ENCODE data around the gene ARAP2. TPM values are rescaled to one million over a fixed set of nuclear protein-coding genes. Genes with fewer than 3 reads are reported as not detected.
A peak's percentile ranks its signal among the peaks of the same experiment; 100 is the strongest.

The ARAP2 gene
- total RNA-seq, 1 experiment from 2014 or later, result 13.6 TPM

GRCh38 chr4:36235306-36235705, 9.0 kb downstream of the ARAP2 start:
- Histone ChIP-seq H3K4me2 (ENCODE audit: low read length) (peak overlapping the region; percentile 43), H3K9ac (ENCODE audit: low read length) (no peak overlapping the region), H3K9me2 (ENCODE audit: insufficient read depth) (no peaks in the 10 kb centered on the region), H4K20me1 (ENCODE audit: insufficient read depth) (no peaks in the 10 kb centered on the region; the same call in 1 of the 2 replicates), H3K9me3 (ENCODE audit: control insufficient read depth in 1 of 2, insufficient read depth in 1 of 2, low read depth in 1 of 2, low read length in 2 of 2) (no peaks in the 10 kb centered on the region), H2AFZ (ENCODE audit: low read depth, low read length, poor library complexity, severe bottlenecking) (no peak overlapping the region), H3K79me2 (ENCODE audit: insufficient read depth, low read length) (peaks cover 79% of the 10 kb centered on the region), H3K36me3 (ENCODE audit: control insufficient read depth in 1 of 2, insufficient read depth in 2 of 2, low read length in 2 of 2) (peaks cover 0 to 4% of the 10 kb centered on the region in 2 experiments; a peak in 2 of 4 replicates), H3K4me3 (replicated peaks in 1 of 2; ENCODE audit: low read depth in 1 of 2, low read length in 2 of 2) (no peak overlapping the region), H3K4me1 (ENCODE audit: control insufficient read depth in 1 of 2, insufficient read depth in 2 of 2, low read length in 2 of 2) (peaks cover 11 to 19% of the 10 kb centered on the region in 2 experiments; a peak in 3 of 4 replicates), H3K27ac (ENCODE audit: low read depth, low read length) (no peak overlapping the region), H3K27me3 (ENCODE audit: insufficient read depth, low read length) (no peaks in the 10 kb centered on the region)
- ATAC-seq, result peak; percentile 97
- no TSS peak for BruUV-seq (replicated peaks)
- ChIA-PET POLR2A (no interaction called here), RAD21 (ENCODE audit: low non-redundant PET in 1 of 2, low total read pairs in 2 of 2, uncharacterized antibody in 2 of 2, unreplicated experiment in 2 of 2) (no interaction called here), CTCF (interaction anchor here (1.2 kb wide), 1 partner anchor 9 kb away, joined by 3 read pairs; the partner anchor contains the start of gene ARAP2)
- intact Hi-C loops (cut with micrococcal nuclease), result no loop called here
- no peak for DNase-seq (ENCODE audit: low read depth, low spot score)
- TF ChIP-seq SIN3A (IDR thresholded peaks at IDR 0.05; ENCODE audit: low read depth) (no peak), CTCF (IDR thresholded peaks at IDR 0.05 in 2 of 3, conservative IDR thresholded peaks at IDR 0.05 in 1 of 3; ENCODE audit: borderline replicate concordance in 1 of 3, insufficient read depth in 1 of 3, low read depth in 2 of 3, low read length in 2 of 3) (peak in 2 of 3 experiments; percentile 7 to 41; a peak in 1 of 6 replicates), SRF (IDR thresholded peaks at IDR 0.05; ENCODE audit: low read depth) (no peak)

- no peaks in the 10 kb centered on the region for H3K27me3 ChIP-seq (ENCODE audit: insufficient read depth, low read length)
- peaks cover 0 to 1% of the 10 kb centered on the region in 2 experiments; a peak in 2 of 4 replicates for H3K36me3 ChIP-seq (ENCODE audit: control insufficient read depth in 1 of 2, insufficient read depth in 2 of 2, low read length in 2 of 2)
- intact Hi-C loops (cut with micrococcal nuclease), result no loop called here
- no peaks in the 10 kb centered on the region for H3K9me3 ChIP-seq (ENCODE audit: control insufficient read depth in 1 of 2, insufficient read depth in 1 of 2, low read depth in 1 of 2, low read length in 2 of 2)
- no peak overlapping the region for H3K27ac ChIP-seq (ENCODE audit: low read depth, low read length)
- RAD21 ChIA-PET (ENCODE audit: low non-redundant PET in 1 of 2, low total read pairs in 2 of 2, uncharacterized antibody in 2 of 2, unreplicated experiment in 2 of 2), result no interaction called here
- no peaks in the 10 kb centered on the region; the same call in 1 of the 2 replicates for H4K20me1 ChIP-seq (ENCODE audit: insufficient read depth)
- no peak overlapping the region for H2AFZ ChIP-seq (ENCODE audit: low read depth, low read length, poor library complexity, severe bottlenecking)
- no peak for ATAC-seq
- POLR2A ChIA-PET, result no interaction called here
- H3K9ac ChIP-seq (ENCODE audit: low read length), result no peak overlapping the region
- peaks cover 11 to 19% of the 10 kb centered on the region in 2 experiments; a peak in 3 of 4 replicates for H3K4me1 ChIP-seq (ENCODE audit: control insufficient read depth in 1 of 2, insufficient read depth in 2 of 2, low read length in 2 of 2)
- peaks cover 71% of the 10 kb centered on the region for H3K79me2 ChIP-seq (ENCODE audit: insufficient read depth, low read length)
- TF ChIP-seq ZBTB33 (IDR thresholded peaks at IDR 0.05; ENCODE audit: extremely low read depth, insufficient replicate concordance, low read length) (no peak), FOSL1 (IDR thresholded peaks at IDR 0.05; ENCODE audit: low read depth) (no peak)
- no TSS peak for BruUV-seq (replicated peaks)
- H3K4me3 ChIP-seq (replicated peaks in 1 of 2; ENCODE audit: low read depth in 1 of 2, low read length in 2 of 2), result no peak overlapping the region
- H3K9me2 ChIP-seq (ENCODE audit: insufficient read depth), result no peaks in the 10 kb centered on the region
- CTCF ChIA-PET, result no interaction called here
- H3K4me2 ChIP-seq (ENCODE audit: low read length), result no peak overlapping the region
- no peak for DNase-seq (ENCODE audit: low read depth, low spot score)
These were observed 10.6 kb downstream of the ARAP2 start for GRCh38 chr4:36233567-36234266.

Measured in HCT116 (cell line).